Lung (tissue), 12 donors: Measurements from ENCODE around the gene KCTD3. TPM values are rescaled to one million over a fixed set of nuclear protein-coding genes. Genes with fewer than 3 reads are reported as not detected.
A peak's percentile ranks its signal among the peaks of the same experiment; 100 is the strongest.

ENCODE experiments used
- ATAC-seq: fragments of 200-7000 bp; cut with Tn5 transposase; one replicate; pipeline ENCODE4 v1.9.1; 2020; ENCODE audit warnings: moderate number of reproducible peaks; ENCODE audit not compliant: insufficient read depth, low FRiP score
- DNase-seq, 3 donors: peaks; one replicate each; pipeline ENCODE4 v3.0.0-alpha.2; 2013 to 2017
- H3K27ac ChIP-seq, 2 donors: one replicate each; pipeline ENCODE4 v1.5.1; 2013; ENCODE audit warnings: mild to moderate bottlenecking in 2 of 2, moderate library complexity in 2 of 2, control low read depth in 1 of 2, inconsistent platforms in 1 of 2, low read depth in 1 of 2, low read length in 1 of 2
- H3K27me3 ChIP-seq, 3 donors: one replicate each; pipeline ENCODE4 v1.5.1; 2013; ENCODE audit warnings: low read length in 2 of 3; ENCODE audit not compliant: control insufficient read depth in 3 of 3, insufficient read depth in 3 of 3
- H3K36me3 ChIP-seq, 4 donors: one replicate each; pipeline ENCODE4 v1.5.1; 2013; ENCODE audit warnings: low read length in 4 of 4, mild to moderate bottlenecking in 1 of 4, moderate library complexity in 1 of 4; ENCODE audit not compliant: control insufficient read depth in 4 of 4, insufficient read depth in 4 of 4
- H3K4me1 ChIP-seq, 5 donors: one replicate each; pipeline ENCODE4 v1.5.1; 2013; ENCODE audit warnings: low read length in 5 of 5, mild to moderate bottlenecking in 2 of 5, moderate library complexity in 1 of 5; ENCODE audit not compliant: control insufficient read depth in 5 of 5, insufficient read depth in 5 of 5
- H3K4me3 ChIP-seq: one replicate; pipeline ENCODE4 v1.5.1; 2013; ENCODE audit warnings: mild to moderate bottlenecking, control low read depth, moderate library complexity
- H3K9ac ChIP-seq, 2 donors: one replicate each; pipeline ENCODE4 v1.5.1; 2013; ENCODE audit warnings: low read length in 2 of 2, control low read depth in 1 of 2; ENCODE audit not compliant: insufficient read depth in 1 of 2
- H3K9me3 ChIP-seq, 4 donors: one replicate each; pipeline ENCODE4 v1.5.1; 2013; ENCODE audit warnings: low read length in 3 of 4, mild to moderate bottlenecking in 1 of 4, moderate library complexity in 1 of 4; ENCODE audit not compliant: control insufficient read depth in 4 of 4, insufficient read depth in 3 of 4
- WGBS, 2 donors: extraction: QIAGEN DNeasy Blood & Tissue Kit; methylation state at CpG; one replicate each; pipeline ENCODE4 v1.1.7; 2013; 5-methylcytosine and 5-hydroxymethylcytosine counted together
- polyA plus RNA-seq, 2 donors: library from polyadenylated mRNA; stranded (reverse); fragments of 200-250 nt; gene quantifications; one replicate each; pipeline ENCODE4 v1.2.1, GENCODE V29; 2013
- total RNA-seq, 2 donors: library from RNA; depleted of rRNA in 1 of 2; stranded (reverse); fragments of >200 nt in 1 of 2; gene quantifications; one replicate each; pipeline ENCODE4 v1.2.1, GENCODE V29; 2014 to 2021
- TF ChIP-seq, protein P1 (sequence below): IDR thresholded peaks from 2 replicates; pipeline ENCODE4 v1.5.1; 2012; ENCODE audit warnings: mild to moderate bottlenecking; ENCODE audit errors: control extremely low read depth, extremely low read depth
- donor health status: control.
- donor health status: control.
- donor health status: Bipolar disorder and iron deficiency.
- donor health status: healthy.
- donor health status: DM: yes; HTN: yes; CAD: no.

Gene KCTD3
- total and polyA plus RNA-seq, 4 donors = 11.6 to 47.5 (median 18.1) TPM

- TF ChIP-seq, protein P1, sequence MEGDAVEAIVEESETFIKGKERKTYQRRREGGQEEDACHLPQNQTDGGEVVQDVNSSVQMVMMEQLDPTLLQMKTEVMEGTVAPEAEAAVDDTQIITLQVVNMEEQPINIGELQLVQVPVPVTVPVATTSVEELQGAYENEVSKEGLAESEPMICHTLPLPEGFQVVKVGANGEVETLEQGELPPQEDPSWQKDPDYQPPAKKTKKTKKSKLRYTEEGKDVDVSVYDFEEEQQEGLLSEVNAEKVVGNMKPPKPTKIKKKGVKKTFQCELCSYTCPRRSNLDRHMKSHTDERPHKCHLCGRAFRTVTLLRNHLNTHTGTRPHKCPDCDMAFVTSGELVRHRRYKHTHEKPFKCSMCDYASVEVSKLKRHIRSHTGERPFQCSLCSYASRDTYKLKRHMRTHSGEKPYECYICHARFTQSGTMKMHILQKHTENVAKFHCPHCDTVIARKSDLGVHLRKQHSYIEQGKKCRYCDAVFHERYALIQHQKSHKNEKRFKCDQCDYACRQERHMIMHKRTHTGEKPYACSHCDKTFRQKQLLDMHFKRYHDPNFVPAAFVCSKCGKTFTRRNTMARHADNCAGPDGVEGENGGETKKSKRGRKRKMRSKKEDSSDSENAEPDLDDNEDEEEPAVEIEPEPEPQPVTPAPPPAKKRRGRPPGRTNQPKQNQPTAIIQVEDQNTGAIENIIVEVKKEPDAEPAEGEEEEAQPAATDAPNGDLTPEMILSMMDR = no peak
- H3K27me3 ChIP-seq = no peaks in the 10 kb centered on the region
- no peaks in the 10 kb centered on the region for H3K9me3 ChIP-seq
- H3K9ac ChIP-seq = no peak overlapping the region
- DNase-seq = no peak
- no peaks in the 10 kb centered on the region for H3K36me3 ChIP-seq
- H3K27ac ChIP-seq = no peak overlapping the region
- WGBS, 2 donors = 89 to 95% methylated on average over 3 of the region's 3 CpGs
- no peak overlapping the region for H3K4me3 ChIP-seq
- no peak for ATAC-seq
- no peaks in the 10 kb centered on the region for H3K4me1 ChIP-seq
These were observed 45.8 kb upstream of the KCTD3 start for GRCh38 chr1:215521279-215521678.

DNA sequence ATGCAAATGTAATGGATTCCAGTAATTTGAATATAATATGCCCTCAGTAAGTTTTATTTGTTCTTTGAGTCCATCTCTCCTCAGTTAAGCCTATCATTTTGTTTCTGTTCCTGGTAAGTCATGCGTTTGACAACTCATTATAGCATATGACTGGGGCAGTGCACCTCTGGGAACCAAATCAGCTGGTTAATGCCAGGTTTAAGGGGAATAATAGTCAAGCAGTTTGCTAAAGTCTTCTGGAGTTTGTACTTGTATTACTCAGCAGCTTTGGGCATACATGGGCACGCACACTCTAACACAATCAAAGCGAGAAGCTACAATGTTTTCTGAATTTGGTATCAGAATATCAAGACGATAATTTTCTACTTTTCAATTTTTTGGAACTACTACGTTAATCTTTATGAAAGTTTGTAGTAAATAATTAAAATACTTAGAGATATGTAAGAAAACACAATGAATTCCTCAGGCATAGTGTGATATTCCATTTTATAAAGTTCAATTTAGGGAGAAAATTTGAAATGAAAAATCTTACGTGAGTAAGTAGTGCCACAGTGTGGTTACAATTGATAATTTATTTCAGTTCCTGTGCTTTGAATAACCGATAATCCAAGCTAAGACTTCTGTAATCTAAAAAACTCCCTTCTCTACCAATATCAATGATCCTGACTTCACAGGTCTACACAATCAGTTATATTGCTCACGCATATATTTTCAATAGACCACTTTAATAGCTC is 43.8 kb upstream of the KCTD3 start:
- no peaks in the 10 kb centered on the region for H3K36me3 ChIP-seq
- no peaks in the 10 kb centered on the region for H3K27me3 ChIP-seq
- no peak overlapping the region for H3K9ac ChIP-seq
- no peak overlapping the region for H3K27ac ChIP-seq
- 67 to 74% methylated on average over 8 of the region's 8 CpGs for WGBS, 2 donors
- no peaks in the 10 kb centered on the region for H3K9me3 ChIP-seq
- ATAC-seq = no peak
- H3K4me1 ChIP-seq = no peaks in the 10 kb centered on the region
- TF ChIP-seq, protein P1 = no peak
- H3K4me3 ChIP-seq = no peak overlapping the region
- DNase-seq = peak in 2 of 3 donors; percentile 47 to 53

- TF ChIP-seq, protein P1 = no peak
- Histone ChIP-seq H3K27ac (no peak overlapping the region), H3K9ac (no peak overlapping the region), H3K36me3 (no peaks in the 10 kb centered on the region), H3K9me3 (no peaks in the 10 kb centered on the region), H3K4me3 (no peak overlapping the region), H3K4me1 (no peaks in the 10 kb centered on the region), H3K27me3 (no peaks in the 10 kb centered on the region)
- ATAC-seq = no peak
- WGBS, 2 donors = 8 to 19% methylated on average over 2 of the region's 2 CpGs
- peak in 2 of 3 donors; percentile 16 to 18 for DNase-seq
These were observed 43.2 kb upstream of the KCTD3 start for GRCh38 chr1:215523906-215524305.
